Stimulated activated CD8-positive, alpha-beta memory T cell treated with anti-CD3 and anti-CD28 coated beads, Interleukin-12 subunit alpha, Interleukin-12 subunit beta, amount 100 ng/mL, for 24 hours (primary cell): ENCODE measurements around the gene B3GNT8.
A peak's percentile ranks its signal among the peaks of the same experiment; 100 is the strongest.
"Not testable (repeated sequence)": the region's sequence is repeated elsewhere in the genome, so short reads cannot be mapped to it uniquely, and the experiment has no call there.

Source experiments
- DNase-seq: peaks from one replicate; pipeline ENCODE4 v3.0.0-alpha.2; 2020; ENCODE audit errors: extremely low read depth

The B3GNT8 gene

GRCh38 chr19:41416194-41416674 is 10.9 kb downstream of the B3GNT8 start:
- no peak for DNase-seq

DNA sequence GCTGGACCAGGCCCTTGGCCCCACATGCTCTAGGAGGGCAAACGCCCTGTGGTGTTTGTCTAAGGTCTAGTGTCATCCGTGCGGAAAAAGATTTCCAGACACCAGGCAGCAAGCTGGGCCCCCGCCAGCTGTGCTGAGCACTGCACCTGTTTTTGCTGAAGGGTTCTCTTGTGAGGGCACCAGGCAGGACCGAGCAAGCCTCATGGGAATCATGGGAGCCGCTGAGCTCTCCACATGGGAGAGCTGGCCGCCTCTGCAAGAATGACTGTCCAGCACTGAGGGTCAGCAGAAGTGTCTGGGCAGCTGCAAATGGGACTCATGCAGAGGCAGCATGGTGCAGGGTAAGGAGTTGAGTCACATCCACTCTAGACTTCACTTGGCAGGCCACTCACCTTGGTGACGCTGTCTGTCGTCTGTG is 12.0 kb downstream of the B3GNT8 start:
- DNase-seq = no peak

GRCh38 chr19:41414461-41414860 is 12.7 kb downstream of the B3GNT8 start:
- DNase-seq = no peak

GRCh38 chr19:41413947-41414346 is 13.2 kb downstream of the B3GNT8 start:
- no peak for DNase-seq

- no peak for DNase-seq
Observed at GRCh38 chr19:41412953-41413352, 14.2 kb downstream of the B3GNT8 start.

DNA sequence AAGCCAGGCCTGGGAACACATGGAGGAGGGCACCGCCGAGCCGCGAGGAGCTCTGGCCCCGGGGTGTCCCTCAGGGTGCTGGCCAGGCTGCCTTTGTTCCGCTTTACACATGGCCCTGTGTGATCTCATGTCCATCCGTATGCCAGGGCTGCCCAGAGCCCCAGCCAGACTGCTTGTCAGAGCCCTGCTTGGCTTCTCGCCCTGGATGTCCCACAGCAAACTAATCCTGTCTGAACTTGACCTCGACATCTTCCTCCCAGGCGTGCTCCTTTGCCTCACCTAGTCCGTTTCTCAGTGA is 15.3 kb downstream of the B3GNT8 start:
- DNase-seq = no peak

DNA sequence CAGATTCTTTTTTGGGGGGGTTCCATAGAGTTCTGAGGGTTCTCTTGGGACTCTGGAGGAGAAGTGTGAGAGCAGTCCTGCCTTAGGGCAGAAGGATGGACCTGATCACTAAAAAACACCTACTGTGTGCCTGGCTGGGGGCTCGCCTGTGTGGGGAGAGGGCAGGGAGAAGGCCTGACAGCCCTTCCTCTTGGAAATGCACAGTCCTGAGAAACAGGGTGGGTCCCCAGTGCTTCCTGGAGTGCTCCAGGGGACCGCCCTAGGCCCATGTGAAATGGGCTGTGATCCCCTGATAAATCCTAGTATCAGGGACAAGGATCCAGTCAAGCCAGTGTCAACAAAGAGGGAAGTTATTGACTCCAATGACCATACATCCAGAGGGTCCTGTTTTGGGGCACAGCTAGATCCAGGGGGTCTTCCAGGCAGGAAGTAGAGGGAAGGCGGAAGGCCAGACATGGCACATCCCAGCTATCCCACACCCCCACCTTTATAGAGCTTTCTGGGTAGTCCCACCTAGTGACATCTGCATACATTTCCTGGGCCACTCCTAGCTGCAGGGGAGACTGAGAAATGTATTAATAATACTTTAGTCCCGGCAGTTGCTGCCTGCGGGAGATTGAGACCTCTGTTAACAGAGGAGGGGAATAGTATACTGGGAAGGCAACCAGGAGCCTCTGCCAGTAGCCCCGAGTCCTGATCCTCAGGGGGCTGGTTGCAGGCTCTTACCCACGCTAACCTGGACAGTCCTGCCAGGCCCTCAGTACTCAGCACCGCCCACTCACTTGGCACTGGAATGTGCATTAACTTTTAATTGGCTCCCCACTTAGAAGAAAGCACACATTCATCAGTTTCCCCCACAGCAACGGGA is 15.8 kb downstream of the B3GNT8 start:
- DNase-seq = no peak

DNA sequence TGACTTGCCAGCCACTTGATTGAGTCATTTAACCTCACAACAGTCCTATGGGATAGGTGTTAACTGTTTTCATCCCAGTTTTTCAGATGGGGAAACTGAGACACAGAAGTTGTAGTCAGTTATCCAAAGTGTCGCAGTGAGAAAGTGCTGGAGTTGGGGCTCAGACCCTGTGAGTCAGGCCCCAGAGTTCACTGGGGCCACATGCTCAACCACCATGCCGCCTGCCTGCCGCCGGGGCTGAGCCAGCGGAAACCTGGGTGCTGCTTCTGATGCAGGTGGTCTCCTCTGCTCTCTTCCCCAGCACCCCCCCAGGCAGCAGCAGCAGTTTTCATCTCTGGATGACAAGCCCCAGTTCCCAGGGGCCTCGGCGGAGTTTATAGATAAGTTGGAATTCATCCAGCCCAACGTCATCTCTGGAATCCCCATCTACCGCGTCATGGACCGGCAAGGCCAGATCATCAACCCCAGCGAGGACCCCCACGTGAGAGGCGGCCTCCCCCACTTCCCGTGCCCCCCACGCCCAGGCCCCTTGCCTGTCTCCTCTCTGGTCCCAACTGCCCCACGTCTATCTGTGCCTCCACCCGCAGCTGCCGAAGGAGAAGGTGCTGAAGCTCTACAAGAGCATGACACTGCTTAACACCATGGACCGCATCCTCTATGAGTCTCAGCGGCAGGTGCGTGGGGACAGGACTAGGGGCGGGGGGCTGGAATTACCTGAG is 16.7 kb downstream of the B3GNT8 start:
- DNase-seq = no peak

GRCh38 chr19:41409288-41409687 is 17.9 kb downstream of the B3GNT8 start:
- no peak for DNase-seq

DNA sequence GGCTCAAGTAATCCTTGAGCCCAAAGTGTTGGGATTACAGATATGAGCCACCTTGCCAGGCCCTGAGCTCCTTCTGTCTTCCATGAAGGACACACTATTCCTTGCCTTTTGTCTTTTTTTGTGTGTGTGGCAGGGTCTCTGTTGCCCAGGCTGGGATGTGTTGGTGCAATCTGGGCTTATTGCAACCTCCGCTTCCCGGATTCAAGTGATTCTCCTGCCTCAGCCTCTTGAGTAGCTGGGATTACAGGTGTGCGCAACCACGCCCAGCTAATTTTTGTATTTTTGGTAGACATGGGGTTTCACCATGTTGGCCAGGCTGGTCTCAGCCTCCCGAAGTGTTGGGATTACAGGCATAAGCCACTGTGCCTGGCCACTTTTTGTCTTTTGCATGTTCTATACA is 18.3 kb downstream of the B3GNT8 start:
- DNase-seq = not testable (repeated sequence)

GRCh38 chr19:41408256-41408655 is 18.9 kb downstream of the B3GNT8 start:
- DNase-seq = no peak

GRCh38 chr19:41407271-41407670 is 19.9 kb downstream of the B3GNT8 start:
- no peak for DNase-seq

DNA sequence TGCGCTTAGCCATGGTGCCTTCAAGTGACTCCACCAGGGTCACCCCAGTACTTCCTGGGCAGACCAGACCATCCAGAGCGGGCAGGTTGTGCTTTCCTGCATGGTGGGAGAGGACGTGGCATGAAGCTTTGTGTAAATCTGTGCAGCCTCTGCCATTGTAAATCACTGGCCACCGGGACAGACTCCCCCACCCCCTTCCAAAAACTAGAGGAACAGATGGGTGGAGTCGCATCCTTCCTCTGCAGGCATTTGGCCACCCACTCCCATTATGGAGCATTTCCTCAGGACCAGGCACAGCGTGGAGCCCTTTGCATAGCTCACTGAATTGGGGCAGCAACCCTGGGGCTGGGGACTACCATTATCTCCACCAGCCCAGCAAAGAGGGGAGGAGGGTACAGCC is 21.4 kb downstream of the B3GNT8 start:
- DNase-seq = no peak

GRCh38 chr19:41403181-41403970 is 23.8 kb downstream of the B3GNT8 start:
- DNase-seq = no peak

DNA sequence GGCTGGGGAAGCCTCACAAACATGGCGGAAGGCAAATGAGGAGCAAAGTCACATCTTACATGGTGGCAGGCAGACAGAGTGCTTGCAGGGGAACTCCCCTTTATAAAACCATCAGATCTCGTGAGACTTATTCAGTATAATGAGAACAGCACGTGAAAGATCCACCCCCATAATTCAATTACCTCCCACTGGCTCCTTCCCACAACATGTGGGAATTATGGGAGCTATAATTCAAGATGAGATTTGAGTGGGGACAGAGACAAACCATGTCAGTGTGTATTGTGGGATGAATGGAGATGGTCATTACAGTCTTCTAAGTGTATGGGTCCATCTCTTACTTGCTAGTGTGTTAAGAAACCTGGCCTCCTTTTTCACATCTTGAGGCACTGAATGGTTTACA is 25.2 kb downstream of the B3GNT8 start:
- no peak for DNase-seq

DNA sequence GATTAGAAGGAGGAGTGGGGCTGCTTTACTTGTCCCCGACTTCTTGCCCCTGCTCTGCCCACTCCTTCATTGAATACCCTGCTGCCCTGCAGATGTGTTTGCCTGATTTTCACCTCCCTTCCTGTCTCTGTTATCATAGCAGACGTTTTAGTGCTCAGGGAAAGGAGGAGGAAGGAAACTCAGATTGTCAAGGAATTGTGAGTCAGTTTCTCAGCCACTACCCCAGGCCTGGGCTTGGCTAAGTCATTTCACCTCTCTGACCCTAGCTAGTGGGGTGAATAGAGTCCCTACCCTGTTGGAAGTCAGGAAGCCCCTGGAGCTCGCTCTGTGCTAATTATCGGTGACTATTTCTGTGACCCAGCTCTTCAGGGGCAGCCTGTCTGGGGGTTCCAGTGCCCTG is 25.7 kb downstream of the B3GNT8 start:
- no peak for DNase-seq

DNA sequence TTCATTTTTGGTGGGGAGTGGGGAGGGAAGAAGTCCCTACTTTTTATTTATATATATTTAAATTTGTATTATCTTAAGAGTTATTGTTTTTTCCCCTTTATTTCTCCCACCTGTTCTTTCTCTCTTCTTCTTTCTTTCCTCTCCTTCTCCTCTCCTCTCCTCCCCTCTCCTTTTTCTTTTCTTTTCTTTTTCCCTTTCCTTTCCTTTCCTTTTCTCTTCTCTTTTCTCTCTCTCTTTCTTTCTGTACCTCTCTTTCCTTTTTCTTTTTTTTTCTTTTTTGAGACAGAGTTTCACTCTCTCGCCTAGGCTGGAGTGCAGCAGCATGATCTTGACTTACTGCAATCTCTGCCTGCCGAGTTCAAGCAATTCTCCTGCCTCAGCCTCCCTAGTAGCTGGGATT is 27.6 kb downstream of the B3GNT8 start:
- DNase-seq = no peak

DNA sequence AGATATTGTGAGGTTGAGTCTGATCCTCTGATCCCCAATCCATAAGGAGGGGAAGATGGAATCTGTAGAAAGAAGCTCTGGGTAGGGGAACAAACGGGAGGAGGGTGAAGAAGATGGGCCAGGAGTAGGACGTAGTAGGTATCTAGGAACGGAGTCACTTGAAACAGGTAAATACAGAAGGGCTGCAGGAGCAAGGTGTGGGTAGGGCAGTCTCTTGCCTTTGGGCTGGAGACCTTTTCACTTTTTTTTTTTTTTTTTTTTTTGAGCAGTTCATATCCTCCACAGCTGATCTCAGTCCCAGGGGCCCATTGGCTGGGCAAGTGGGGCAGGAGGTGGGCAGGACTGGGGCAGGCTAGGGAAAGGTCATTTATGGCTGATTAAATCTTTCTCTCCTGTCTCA is 28.1 kb downstream of the B3GNT8 start:
- DNase-seq = no peak

DNA sequence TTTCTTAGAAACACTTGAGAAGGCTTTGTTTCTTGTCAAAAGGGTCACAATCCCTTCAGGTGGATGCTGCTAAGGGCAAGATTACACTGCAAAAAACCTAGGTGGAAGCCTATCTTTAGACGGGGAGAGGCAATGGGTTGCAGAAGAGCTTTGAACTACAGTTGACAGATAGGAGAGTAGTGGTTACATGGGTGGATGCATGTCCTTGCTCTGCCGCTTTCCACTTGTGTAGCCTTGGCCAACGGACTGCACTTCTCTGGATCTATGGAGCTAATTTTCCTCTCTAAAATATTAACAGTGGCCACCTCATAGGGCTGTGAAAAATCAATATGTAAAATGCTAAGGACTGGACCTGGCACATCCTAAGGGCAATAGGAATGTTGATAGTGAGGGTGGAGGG is 28.6 kb downstream of the B3GNT8 start:
- no peak for DNase-seq

GRCh38 chr19:41398050-41398418 is 29.1 kb downstream of the B3GNT8 start:
- no peak for DNase-seq

- DNase-seq = peak; percentile 99
Observed at GRCh38 chr19:41397086-41398049, 29.8 kb downstream of the B3GNT8 start, which contains the start of the genes BCKDHA and EXOSC5. BCKDHA (plus strand) TSS chr19:41397818; CDS start chr19:41397828, 10 bp downstream. EXOSC5 (minus strand) TSS chr19:41397359; CDS start chr19:41397328, 31 bp downstream.
